Muscle of leg (tissue), 11 donors: ENCODE results near the gene PIGN. TPM values are rescaled to one million over a fixed set of nuclear protein-coding genes. Genes with fewer than 3 reads are reported as not detected.

Experiments used
- DNase-seq: peaks from one replicate; pipeline ENCODE4 v3.0.0; 2013
- H3K27ac ChIP-seq: one replicate; pipeline ENCODE4 v1.5.1; 2013; ENCODE audit warnings: mild to moderate bottlenecking, low read length, control low read depth
- H3K27me3 ChIP-seq: one replicate; pipeline ENCODE4 v1.6.1; 2013; ENCODE audit warnings: low read length; ENCODE audit not compliant: control insufficient read depth, insufficient read depth
- H3K36me3 ChIP-seq: one replicate; pipeline ENCODE4 v1.6.1; 2013; ENCODE audit warnings: low read length; ENCODE audit not compliant: control insufficient read depth, insufficient read depth
- H3K4me1 ChIP-seq: one replicate; pipeline ENCODE4 v1.6.1; 2013; ENCODE audit warnings: low read length; ENCODE audit not compliant: control insufficient read depth, insufficient read depth
- H3K4me3 ChIP-seq: one replicate; pipeline ENCODE4 v1.5.1; 2013; ENCODE audit warnings: low read length, control low read depth
- H3K9me3 ChIP-seq: replicated peaks from 2 replicates; pipeline ENCODE4 v1.6.1; 2013; ENCODE audit warnings: low read depth, low read length; ENCODE audit not compliant: control insufficient read depth
- WGBS: methylation state at CpG from one replicate; pipeline ENCODE4 v1.1.5; 2013; ENCODE audit warnings: missing lambda C conversion rate; ENCODE audit not compliant: insufficient coverage; 5-methylcytosine and 5-hydroxymethylcytosine counted together
- polyA plus RNA-seq, 8 donors: library from polyadenylated mRNA; unstranded; fragments of 120-200 nt; gene quantifications; one replicate each; pipeline versions ENCODE4 v1.2.1 to v1.2.3, GENCODE V29; 2013; ENCODE audit warnings: inconsistent platforms in 1 of 8, low replicate concordance in 1 of 8; ENCODE audit not compliant: insufficient read length in 8 of 8, insufficient read depth in 1 of 8
- total RNA-seq: library from RNA; stranded (reverse); fragments of 120-200 nt; gene quantifications from one replicate; pipeline ENCODE4 v1.2.4, GENCODE V29; 2013

Gene PIGN
- total and polyA plus RNA-seq, 9 donors = 13.4 to 21.1 (median 15.1) TPM

DNA sequence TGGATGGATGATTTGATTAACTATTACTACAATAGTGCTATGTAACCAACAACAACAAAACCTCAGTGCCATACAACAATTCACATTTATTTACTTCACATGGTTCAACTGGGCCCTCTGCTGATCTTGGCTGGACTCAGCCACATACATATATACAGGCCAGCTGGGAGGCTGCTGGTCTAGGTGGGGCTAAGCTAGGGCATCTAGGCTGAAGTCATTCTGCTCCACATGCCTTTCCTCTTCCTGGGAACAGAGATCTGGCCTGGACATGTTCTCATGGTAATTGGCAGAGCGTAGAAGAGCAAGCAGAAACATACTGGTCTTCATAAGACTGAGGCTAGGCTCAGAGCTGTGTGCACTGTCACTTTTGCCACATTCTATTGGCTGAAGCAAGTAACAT lies 191.2 kb downstream of the PIGN start:
- Histone ChIP-seq H3K9me3 (no peaks in the 10 kb centered on the region), H3K27me3 (no peaks in the 10 kb centered on the region), H3K4me3 (no peak overlapping the region), H3K36me3 (no peaks in the 10 kb centered on the region), H3K4me1 (peaks cover 9% of the 10 kb centered on the region), H3K27ac (no peak overlapping the region)
- WGBS = no CpG with 5 or more reads among the region's 1 CpG
- DNase-seq = no peak

- H3K36me3 ChIP-seq = no peaks in the 10 kb centered on the region
- DNase-seq = no peak
- H3K4me1 ChIP-seq = peaks cover 9% of the 10 kb centered on the region
- WGBS = no CpG with 5 or more reads among the region's 1 CpG
- H3K4me3 ChIP-seq = no peak overlapping the region
- no peaks in the 10 kb centered on the region for H3K9me3 ChIP-seq
- H3K27me3 ChIP-seq = no peaks in the 10 kb centered on the region
- H3K27ac ChIP-seq = no peak overlapping the region
These were observed 193.0 kb downstream of the PIGN start for GRCh38 chr18:61993831-61994230.

GRCh38 chr18:61992923-61993322 lies 193.9 kb downstream of the PIGN start:
- Histone ChIP-seq H3K4me3 (no peak overlapping the region), H3K27ac (no peak overlapping the region), H3K36me3 (no peaks in the 10 kb centered on the region), H3K9me3 (no peaks in the 10 kb centered on the region), H3K27me3 (no peaks in the 10 kb centered on the region), H3K4me1 (peaks cover 9% of the 10 kb centered on the region)
- DNase-seq = peak; percentile 31
- no CpG with 5 or more reads among the region's 2 CpGs for WGBS

- Histone ChIP-seq H3K27me3 (no peaks in the 10 kb centered on the region), H3K9me3 (no peaks in the 10 kb centered on the region), H3K27ac (no peak overlapping the region), H3K4me1 (peaks cover 9% of the 10 kb centered on the region), H3K36me3 (no peaks in the 10 kb centered on the region), H3K4me3 (no peak overlapping the region)
- DNase-seq = peak; percentile 60
- WGBS = no CpG with 5 or more reads among the region's 1 CpG
These were observed 194.6 kb downstream of the PIGN start for GRCh38 chr18:61992285-61992684.

DNA sequence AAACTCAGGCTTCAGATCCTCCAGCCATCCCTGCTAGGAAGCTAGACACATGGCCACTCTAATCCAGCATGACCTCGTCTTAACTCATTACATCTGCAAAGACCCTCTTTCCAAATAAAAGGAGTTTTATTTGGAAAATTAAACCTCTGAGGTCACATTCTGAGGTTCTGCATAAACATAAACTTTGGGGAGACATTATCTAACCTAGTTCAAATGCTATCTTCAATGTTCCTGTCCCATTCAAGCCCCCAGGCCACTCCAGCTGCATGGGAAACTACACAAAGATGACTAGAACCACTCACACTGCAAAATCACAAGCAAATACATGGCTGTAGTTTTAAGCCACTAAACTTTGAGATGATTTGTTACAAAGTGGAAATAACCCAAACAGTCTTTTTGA lies 195.0 kb downstream of the PIGN start:
- Histone ChIP-seq H3K9me3 (no peaks in the 10 kb centered on the region), H3K4me3 (no peak overlapping the region), H3K27ac (no peak overlapping the region), H3K27me3 (no peaks in the 10 kb centered on the region), H3K4me1 (peaks cover 9% of the 10 kb centered on the region), H3K36me3 (no peaks in the 10 kb centered on the region)
- no peak for DNase-seq
- no CpG with 5 or more reads among the region's 1 CpG for WGBS

- H3K4me3 ChIP-seq = no peak overlapping the region
- peak; percentile 35 for DNase-seq
- WGBS = 65% methylated on average over 2 of the region's 3 CpGs
- H3K27me3 ChIP-seq = no peaks in the 10 kb centered on the region
- no peak overlapping the region for H3K27ac ChIP-seq
- H3K36me3 ChIP-seq = no peaks in the 10 kb centered on the region
- H3K9me3 ChIP-seq = no peaks in the 10 kb centered on the region
- peaks cover 9% of the 10 kb centered on the region for H3K4me1 ChIP-seq
These were observed 195.7 kb downstream of the PIGN start for GRCh38 chr18:61991201-61991600.

Other genes starting within 250 kb of the PIGN start
- 18.9 TPM for gene RELCH, start 199 bp upstream of the PIGN start, total RNA-seq
- gene RELCH, start 199 bp upstream of the PIGN start, polyA plus RNA-seq = 10 to 100 TPM; 11.7 to 20.6 (median 14.1) TPM
- gene TNFRSF11A, start 138.3 kb upstream of the PIGN start, total RNA-seq = 2.0 TPM
- 1 to 10 TPM; 2.6 to 3.8 (median 3.1) TPM for gene TNFRSF11A, start 138.3 kb upstream of the PIGN start, polyA plus RNA-seq